A673 (cell line): Measurements from ENCODE around the gene LAMA5. TPM values are rescaled to one million over a fixed set of nuclear protein-coding genes. Genes with fewer than 3 reads are reported as not detected.

Source experiments
- BruUV-seq: library from RNA; stranded (reverse); fragments of 400-500 nt; replicated peaks from 2 replicates; lab custom pipeline; 2021; lab: Mats Ljungman, UMichigan
- CTCF ChIA-PET: fragments of 300-600 bp; sonication (Branson Sonifier 250); formaldehyde crosslinking; loops from one replicate; lab custom pipeline; 2022; ENCODE audit warnings: antibody characterized with exemption; lab: Charles Lee
- POLR2A ChIA-PET: fragments of 300-600 bp; sonication (Branson Sonifier 250); formaldehyde crosslinking; loops from one replicate; lab custom pipeline; 2022; ENCODE audit warnings: antibody characterized with exemption; ENCODE audit not compliant: low non-redundant PET; lab: Charles Lee
- DNase-seq: peaks from one replicate; pipeline ENCODE4 v3.0.0-alpha.2; 2015; ENCODE audit warnings: low spot score
- H3K27ac ChIP-seq: fragments of 200-600 bp; sonication (generic); 2 replicates; pipeline ENCODE4 v1.5.1; 2016; ENCODE audit warnings: mixed run types, low read depth, mild to moderate bottlenecking, mixed read lengths, antibody characterized with exemption, low read length; ENCODE audit not compliant: poor library complexity, severe bottlenecking
- H3K27me3 ChIP-seq: fragments of 200-600 bp; sonication (generic); replicated peaks from 2 replicates; pipeline ENCODE4 v1.6.1; 2017; ENCODE audit warnings: mixed run types, low read depth, mild to moderate bottlenecking, mixed read lengths, antibody characterized with exemption, low read length; ENCODE audit not compliant: insufficient read depth, poor library complexity
- H3K36me3 ChIP-seq: fragments of 200-600 bp; sonication (generic); 2 replicates; pipeline ENCODE4 v1.6.1; 2016; ENCODE audit warnings: mixed run types, mild to moderate bottlenecking, mixed read lengths, antibody characterized with exemption, low read length; ENCODE audit not compliant: insufficient read depth, poor library complexity, severe bottlenecking
- H3K4me1 ChIP-seq: fragments of 200-600 bp; sonication (generic); 2 replicates; pipeline ENCODE4 v1.6.1; 2017; ENCODE audit warnings: mixed run types, mild to moderate bottlenecking, mixed read lengths, antibody characterized with exemption, low read length; ENCODE audit not compliant: insufficient read depth, poor library complexity, severe bottlenecking
- H3K4me3 ChIP-seq: fragments of 200-600 bp; sonication (generic); 2 replicates; pipeline ENCODE4 v1.5.1; 2016; ENCODE audit warnings: low read depth, mixed run types, mild to moderate bottlenecking, mixed read lengths, low read length; ENCODE audit not compliant: poor library complexity, severe bottlenecking
- H3K9me3 ChIP-seq: fragments of 200-600 bp; sonication (generic); 2 replicates; pipeline ENCODE4 v1.6.1; 2016; ENCODE audit warnings: mixed run types, low read depth, mild to moderate bottlenecking, mixed read lengths, antibody characterized with exemption, low read length; ENCODE audit not compliant: poor library complexity, severe bottlenecking
- EZH2 ChIP-seq: fragments of 200-600 bp; sonication (generic); IDR thresholded peaks from 2 replicates; pipeline ENCODE4 v1.6.1; 2017; ENCODE audit warnings: borderline replicate concordance, low read depth, mild to moderate bottlenecking, mixed read lengths, antibody characterized with exemption, low read length; ENCODE audit not compliant: poor library complexity, severe bottlenecking
- intact Hi-C: fragments of 100-400 bp; cut with micrococcal nuclease; formaldehyde crosslinking; loops from one replicate; pipeline ENCODE4 v1.10.0; 2022; ENCODE audit not compliant: unreplicated experiment
- total RNA-seq: library from RNA; stranded (reverse); gene quantifications from 2 replicates; pipeline ENCODE4 v1.2.3, GENCODE V29; 2021
- TF ChIP-seq, protein P1 (sequence below): fragments of 300-800, 200-600 bp; sonication (generic); conservative IDR thresholded peaks from 2 replicates; pipeline ENCODE4 v1.5.1; 2017; ENCODE audit warnings: low read depth, mild to moderate bottlenecking, antibody characterized with exemption, low read length, moderate library complexity, mixed read lengths

The LAMA5 gene
- total RNA-seq, 1 experiment from 2014 or later: 4.2 TPM

GRCh38 chr20:62309947-62310756 is 57.0 kb downstream of the LAMA5 start:
- H3K4me1 ChIP-seq: peaks cover 6% of the 10 kb centered on the region
- intact Hi-C loops: no loop called here
- no TSS peak for BruUV-seq
- H3K9me3 ChIP-seq: no peaks in the 10 kb centered on the region
- no peaks in the 10 kb centered on the region for H3K27me3 ChIP-seq
- H3K27ac ChIP-seq: no peak overlapping the region
- TF ChIP-seq, protein P1, sequence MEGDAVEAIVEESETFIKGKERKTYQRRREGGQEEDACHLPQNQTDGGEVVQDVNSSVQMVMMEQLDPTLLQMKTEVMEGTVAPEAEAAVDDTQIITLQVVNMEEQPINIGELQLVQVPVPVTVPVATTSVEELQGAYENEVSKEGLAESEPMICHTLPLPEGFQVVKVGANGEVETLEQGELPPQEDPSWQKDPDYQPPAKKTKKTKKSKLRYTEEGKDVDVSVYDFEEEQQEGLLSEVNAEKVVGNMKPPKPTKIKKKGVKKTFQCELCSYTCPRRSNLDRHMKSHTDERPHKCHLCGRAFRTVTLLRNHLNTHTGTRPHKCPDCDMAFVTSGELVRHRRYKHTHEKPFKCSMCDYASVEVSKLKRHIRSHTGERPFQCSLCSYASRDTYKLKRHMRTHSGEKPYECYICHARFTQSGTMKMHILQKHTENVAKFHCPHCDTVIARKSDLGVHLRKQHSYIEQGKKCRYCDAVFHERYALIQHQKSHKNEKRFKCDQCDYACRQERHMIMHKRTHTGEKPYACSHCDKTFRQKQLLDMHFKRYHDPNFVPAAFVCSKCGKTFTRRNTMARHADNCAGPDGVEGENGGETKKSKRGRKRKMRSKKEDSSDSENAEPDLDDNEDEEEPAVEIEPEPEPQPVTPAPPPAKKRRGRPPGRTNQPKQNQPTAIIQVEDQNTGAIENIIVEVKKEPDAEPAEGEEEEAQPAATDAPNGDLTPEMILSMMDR: no peak
- no peak for TF ChIP-seq EZH2
- POLR2A ChIA-PET: no interaction called here
- DNase-seq: no peak
- CTCF ChIA-PET: no interaction called here
- peaks cover 35% of the 10 kb centered on the region for H3K36me3 ChIP-seq
- H3K4me3 ChIP-seq: no peak overlapping the region

DNA sequence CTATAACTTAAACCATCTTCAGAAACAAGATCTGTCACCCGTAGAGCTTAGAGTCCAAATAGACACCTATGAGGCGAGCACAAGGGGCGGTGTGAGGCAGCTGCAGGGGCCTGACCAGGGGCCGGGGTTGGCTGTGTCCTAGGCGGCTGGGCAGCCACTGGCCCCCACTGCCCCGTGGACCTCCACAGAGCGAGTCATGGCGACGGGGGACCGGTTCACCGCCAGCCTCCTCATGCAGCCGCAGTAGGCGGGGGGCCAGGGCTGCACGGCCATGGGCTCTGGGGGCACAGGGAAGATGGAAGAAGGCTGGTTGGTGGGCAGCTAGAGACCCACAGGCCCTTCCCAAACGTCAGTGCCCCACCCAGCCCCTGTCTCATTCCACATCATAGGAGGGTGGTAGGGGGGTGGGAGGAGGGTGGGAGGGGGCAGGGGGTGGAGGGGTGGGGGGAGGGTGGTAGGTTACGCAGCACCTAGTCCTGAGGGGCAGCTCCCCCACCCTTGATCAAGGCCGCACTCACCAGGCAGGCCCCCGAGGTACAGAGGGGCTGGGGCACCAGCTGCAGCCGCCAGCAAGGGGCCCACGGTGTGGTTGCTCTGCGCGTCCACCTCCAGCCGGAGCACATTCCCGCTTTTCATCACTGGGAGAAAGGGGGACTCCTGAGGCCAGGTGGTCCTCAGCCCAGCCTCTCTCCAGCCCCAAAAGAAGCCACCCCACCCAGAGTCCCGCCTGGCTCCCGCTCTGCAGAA is 57.7 kb downstream of the LAMA5 start:
- DNase-seq: no peak
- BruUV-seq: no TSS peak
- Histone ChIP-seq H3K4me3 (no peak overlapping the region), H3K4me1 (peaks cover 14% of the 10 kb centered on the region), H3K9me3 (no peaks in the 10 kb centered on the region), H3K36me3 (peaks cover 43% of the 10 kb centered on the region), H3K27ac (no peak overlapping the region), H3K27me3 (no peaks in the 10 kb centered on the region)
- ChIA-PET POLR2A (no interaction called here), CTCF (no interaction called here)
- intact Hi-C loops: no loop called here
- TF ChIP-seq, protein P1: no peak
- TF ChIP-seq EZH2: no peak

DNA sequence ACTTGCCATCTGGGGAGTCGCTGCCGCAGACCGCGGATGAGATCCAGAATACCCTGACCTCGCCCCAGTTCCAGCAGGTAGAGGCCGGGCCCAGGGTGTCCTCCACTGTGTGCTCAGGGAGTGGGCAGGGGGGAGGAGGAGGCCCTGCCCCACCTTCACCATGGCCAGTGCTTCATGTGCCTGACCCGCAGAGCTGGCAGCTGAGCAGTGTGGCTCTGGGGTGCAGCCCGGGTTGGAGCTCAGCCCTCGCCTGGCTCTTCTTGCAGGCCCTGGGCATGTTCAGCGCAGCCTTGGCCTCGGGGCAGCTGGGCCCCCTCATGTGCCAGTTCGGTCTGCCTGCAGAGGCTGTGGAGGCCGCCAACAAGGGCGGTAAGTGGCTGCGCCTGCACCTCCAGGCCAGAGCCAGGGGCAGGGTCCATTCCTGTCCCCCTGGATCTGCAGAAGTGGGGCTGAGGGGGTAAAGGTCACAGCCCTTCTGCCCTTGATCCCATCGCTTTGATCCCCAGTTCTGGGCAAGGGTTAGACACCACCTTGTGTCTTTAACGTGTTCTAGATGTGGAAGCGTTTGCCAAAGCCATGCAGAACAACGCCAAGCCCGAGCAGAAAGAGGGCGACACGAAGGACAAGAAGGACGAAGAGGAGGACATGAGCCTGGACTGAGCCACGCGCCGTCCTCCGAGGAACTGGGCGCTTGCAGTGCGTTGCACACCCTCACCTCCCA is 58.9 kb downstream of the LAMA5 start:
- H3K4me3 ChIP-seq: no peak overlapping the region
- peaks cover 50% of the 10 kb centered on the region for H3K36me3 ChIP-seq
- BruUV-seq: TSS peak; percentile 12
- intact Hi-C loops: no loop called here
- TF ChIP-seq EZH2: no peak
- TF ChIP-seq, protein P1: no peak
- peaks cover 18% of the 10 kb centered on the region for H3K4me1 ChIP-seq
- H3K27me3 ChIP-seq: no peaks in the 10 kb centered on the region
- no peaks in the 10 kb centered on the region for H3K9me3 ChIP-seq
- ChIA-PET CTCF (interaction anchor here (0.5 kb wide), 1 partner anchor 35 kb away, joined by 5 read pairs; no protein-coding TSS in a partner anchor), POLR2A (no interaction called here)
- no peak for DNase-seq
- H3K27ac ChIP-seq: no peak overlapping the region
